Loucy (cell line): ENCODE results near the gene NODAL.
"Not testable (repeated sequence)": the region's sequence is repeated elsewhere in the genome, so short reads cannot be mapped to it uniquely, and the experiment has no call there.

Experiments
- H2AFZ ChIP-seq: fragments of 200-600 bp; sonication (generic); 2 replicates; pipeline ENCODE4 v1.6.0; 2016; ENCODE audit warnings: antibody characterized with exemption, mild to moderate bottlenecking, low read length, moderate library complexity
- H3F3A ChIP-seq: fragments of 200-600 bp; 2 replicates; pipeline ENCODE4 v1.6.0; 2016; ENCODE audit warnings: antibody characterized with exemption, low read depth, mild to moderate bottlenecking
- H3K27me3 ChIP-seq: fragments of 200-600 bp; sonication (generic); 2 replicates; pipeline ENCODE4 v1.6.1; 2014; ENCODE audit warnings: low read length, mild to moderate bottlenecking; ENCODE audit not compliant: insufficient read depth, poor library complexity, severe bottlenecking
- H3K36me3 ChIP-seq: fragments of 200-600 bp; sonication (generic); 2 replicates; pipeline ENCODE4 v1.6.1; 2016; ENCODE audit warnings: low read length; ENCODE audit not compliant: insufficient read depth
- H3K4me1 ChIP-seq: fragments of 200-600 bp; sonication (generic); 2 replicates; pipeline ENCODE4 v1.5.1; 2014; ENCODE audit warnings: low read length, mild to moderate bottlenecking; ENCODE audit not compliant: insufficient read depth, poor library complexity, severe bottlenecking
- H3K4me2 ChIP-seq: fragments of 200-600 bp; sonication (generic); 2 replicates; pipeline ENCODE4 v1.6.0; 2014; ENCODE audit warnings: antibody characterized with exemption, low read length, low read depth, mild to moderate bottlenecking; ENCODE audit not compliant: poor library complexity, severe bottlenecking
- H3K4me3 ChIP-seq: fragments of 200-600 bp; sonication (generic); 2 replicates; pipeline ENCODE4 v1.5.1; 2014; ENCODE audit warnings: low read length, mild to moderate bottlenecking, mixed read lengths; ENCODE audit not compliant: poor library complexity, severe bottlenecking
- H3K79me2 ChIP-seq: fragments of 200-600 bp; sonication (generic); 2 replicates; pipeline ENCODE4 v1.6.1; 2014; ENCODE audit warnings: low read length; ENCODE audit not compliant: insufficient read depth
- H3K9ac ChIP-seq: fragments of 200-600 bp; sonication (generic); 2 replicates; pipeline ENCODE4 v1.6.0; 2014; ENCODE audit warnings: mild to moderate bottlenecking, low read depth, low read length, moderate library complexity; ENCODE audit not compliant: poor library complexity, severe bottlenecking
- H3K9me2 ChIP-seq: fragments of 200-600 bp; sonication (generic); replicated peaks from 2 replicates; pipeline ENCODE4 v1.6.1; 2016; ENCODE audit warnings: low read depth, low read length, mixed read lengths
- H3K9me3 ChIP-seq: fragments of 200-600 bp; sonication (generic); 2 replicates; pipeline ENCODE4 v1.6.1; 2014; ENCODE audit warnings: mild to moderate bottlenecking, antibody characterized with exemption, low read length, low read depth; ENCODE audit not compliant: insufficient read depth
- H4K20me1 ChIP-seq: fragments of 200-600 bp; sonication (generic); 2 replicates; pipeline ENCODE4 v1.6.0; 2014; ENCODE audit warnings: antibody characterized with exemption, low read length, mild to moderate bottlenecking; ENCODE audit not compliant: insufficient read depth, poor library complexity, severe bottlenecking
- EZH2phosphoT487 ChIP-seq: fragments of 200-600 bp; IDR thresholded peaks from 2 replicates; pipeline ENCODE4 v1.6.1; 2018; ENCODE audit warnings: antibody characterized with exemption, mild to moderate bottlenecking, moderate library complexity, borderline replicate concordance
- TF ChIP-seq, protein P1 (sequence below): fragments of 200-600 bp; sonication (generic); conservative IDR thresholded peaks from 2 replicates; pipeline ENCODE4 v1.5.1; 2014; ENCODE audit warnings: mild to moderate bottlenecking, antibody characterized with exemption, low read length

NODAL gene

DNA sequence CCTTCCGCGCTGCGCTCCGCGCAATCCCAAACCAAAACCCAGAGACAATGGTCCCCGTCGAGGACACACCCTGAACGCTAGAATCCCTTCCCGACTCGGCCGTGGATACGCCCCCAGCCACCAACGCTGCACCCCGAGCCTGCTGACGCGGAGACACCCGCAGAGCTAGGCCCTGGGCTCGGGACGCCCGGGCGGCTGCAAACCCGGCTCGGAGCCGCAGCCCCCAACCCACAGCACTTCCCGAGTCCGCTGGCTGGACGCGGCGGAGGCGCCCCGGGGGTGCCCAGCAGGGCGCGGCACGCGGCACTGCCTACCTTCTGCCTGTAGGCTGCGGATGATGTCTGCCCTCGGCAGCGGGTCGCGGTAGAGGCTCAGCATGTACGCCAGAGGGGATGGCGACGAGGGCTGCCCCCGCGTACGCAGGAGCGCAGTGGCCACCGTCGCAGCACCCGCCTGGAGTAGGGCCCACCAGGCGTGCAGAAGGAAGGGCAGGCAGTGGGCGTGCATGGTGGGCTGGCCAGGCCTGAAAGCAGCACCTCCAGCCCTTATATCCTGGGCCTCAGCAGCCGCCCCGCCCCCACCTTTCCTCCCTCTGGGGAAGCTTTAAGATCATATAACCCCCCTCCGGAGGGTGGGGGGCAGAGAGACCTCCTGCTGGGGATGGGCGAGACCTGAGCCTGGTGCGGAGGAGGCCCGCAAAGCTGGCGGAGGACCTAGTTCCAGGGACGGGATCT, at the start of gene NODAL:
Gene NODAL, minus strand, starts transcription at position 521 of the 734 bp plus-strand sequence. Its CDS starts 14 bp downstream, at position 507.
- no peaks in the 10 kb centered on the region for H4K20me1 ChIP-seq
- no peak within 1 kb of the TSS for H3K9ac ChIP-seq
- no peaks in the 10 kb centered on the region for H3F3A ChIP-seq
- H3K27me3 ChIP-seq, result no peaks in the 10 kb centered on the region
- H2AFZ ChIP-seq, result no peak within 1 kb of the TSS
- H3K9me3 ChIP-seq, result no peaks in the 10 kb centered on the region
- H3K4me2 ChIP-seq, result no peak within 1 kb of the TSS
- H3K9me2 ChIP-seq, result no peaks in the 10 kb centered on the region
- TF ChIP-seq EZH2phosphoT487, result no peak
- TF ChIP-seq, protein P1, sequence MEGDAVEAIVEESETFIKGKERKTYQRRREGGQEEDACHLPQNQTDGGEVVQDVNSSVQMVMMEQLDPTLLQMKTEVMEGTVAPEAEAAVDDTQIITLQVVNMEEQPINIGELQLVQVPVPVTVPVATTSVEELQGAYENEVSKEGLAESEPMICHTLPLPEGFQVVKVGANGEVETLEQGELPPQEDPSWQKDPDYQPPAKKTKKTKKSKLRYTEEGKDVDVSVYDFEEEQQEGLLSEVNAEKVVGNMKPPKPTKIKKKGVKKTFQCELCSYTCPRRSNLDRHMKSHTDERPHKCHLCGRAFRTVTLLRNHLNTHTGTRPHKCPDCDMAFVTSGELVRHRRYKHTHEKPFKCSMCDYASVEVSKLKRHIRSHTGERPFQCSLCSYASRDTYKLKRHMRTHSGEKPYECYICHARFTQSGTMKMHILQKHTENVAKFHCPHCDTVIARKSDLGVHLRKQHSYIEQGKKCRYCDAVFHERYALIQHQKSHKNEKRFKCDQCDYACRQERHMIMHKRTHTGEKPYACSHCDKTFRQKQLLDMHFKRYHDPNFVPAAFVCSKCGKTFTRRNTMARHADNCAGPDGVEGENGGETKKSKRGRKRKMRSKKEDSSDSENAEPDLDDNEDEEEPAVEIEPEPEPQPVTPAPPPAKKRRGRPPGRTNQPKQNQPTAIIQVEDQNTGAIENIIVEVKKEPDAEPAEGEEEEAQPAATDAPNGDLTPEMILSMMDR, result no peak
- no peak within 1 kb of the TSS for H3K4me3 ChIP-seq
- no peaks in the 10 kb centered on the region for H3K36me3 ChIP-seq
- no peaks in the 10 kb centered on the region for H3K4me1 ChIP-seq
- H3K79me2 ChIP-seq, result no peaks in the 10 kb centered on the region

- no peaks in the 10 kb centered on the region for H4K20me1 ChIP-seq
- H2AFZ ChIP-seq, result no peak overlapping the region
- peaks cover 54% of the 10 kb centered on the region for H3K4me1 ChIP-seq
- no peaks in the 10 kb centered on the region for H3K36me3 ChIP-seq
- H3K9ac ChIP-seq, result no peak overlapping the region
- H3K27me3 ChIP-seq, result no peaks in the 10 kb centered on the region
- H3K9me3 ChIP-seq, result no peaks in the 10 kb centered on the region
- no peaks in the 10 kb centered on the region for H3F3A ChIP-seq
- H3K4me3 ChIP-seq, result peak overlapping the region; percentile 1
- peak overlapping the region; percentile 45 for H3K4me2 ChIP-seq
- no peak for TF ChIP-seq EZH2phosphoT487
- TF ChIP-seq, protein P1, result no peak
- H3K79me2 ChIP-seq, result peaks cover 30% of the 10 kb centered on the region; the same call in 1 of the 2 replicates
- no peaks in the 10 kb centered on the region for H3K9me2 ChIP-seq
Measured at GRCh38 chr10:70490142-70490541, 48.7 kb upstream of the NODAL start.

GRCh38 chr10:70487824-70488223, 46.3 kb upstream of the NODAL start:
- Histone ChIP-seq H3K27me3 (no peaks in the 10 kb centered on the region), H3K36me3 (no peaks in the 10 kb centered on the region)

DNA sequence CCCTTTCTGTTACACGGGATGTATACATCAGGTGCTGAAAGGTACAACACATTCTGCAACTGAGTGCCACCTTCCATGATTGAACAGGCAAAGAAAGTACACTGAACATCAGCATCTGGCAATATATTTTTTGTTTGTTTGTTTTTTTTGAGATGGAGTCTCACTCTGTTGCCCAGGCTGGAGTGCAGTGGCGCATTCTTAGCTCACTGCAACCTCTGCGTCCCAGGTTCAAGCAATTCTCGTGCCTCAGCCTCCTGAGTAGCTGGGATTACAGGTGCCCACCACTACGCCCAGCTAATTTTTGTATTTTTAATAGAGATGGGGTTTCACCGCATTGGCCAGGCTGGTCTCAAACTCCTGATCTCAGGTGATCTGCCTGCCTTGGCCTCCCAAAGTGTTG, 42.4 kb upstream of the NODAL start:
- H3K36me3 ChIP-seq, H3K4me3 ChIP-seq, H3K4me2 ChIP-seq, H4K20me1 ChIP-seq, H3K27me3 ChIP-seq, H3K9ac ChIP-seq, H3K9me2 ChIP-seq, H3K9me3 ChIP-seq, H2AFZ ChIP-seq, H3F3A ChIP-seq: not testable (repeated sequence)
- Histone ChIP-seq H3K4me1 (peaks cover 47% of the 10 kb centered on the region), H3K79me2 (peaks cover 44% of the 10 kb centered on the region)

More at GRCh38 chr10:70487824-70488223, 46.3 kb upstream of the NODAL start:
- Histone ChIP-seq H3K79me2 (peaks cover 20% of the 10 kb centered on the region; the same call in 1 of the 2 replicates), H3F3A (no peaks in the 10 kb centered on the region), H4K20me1 (no peaks in the 10 kb centered on the region), H3K4me1 (peaks cover 40% of the 10 kb centered on the region), H2AFZ (no peak overlapping the region), H3K9ac (no peak overlapping the region), H3K9me3 (no peaks in the 10 kb centered on the region), H3K4me3 (no peak overlapping the region), H3K9me2 (no peaks in the 10 kb centered on the region), H3K4me2 (no peak overlapping the region)
- no peak for TF ChIP-seq EZH2phosphoT487
